ENCODE measurements around the gene ADAM12. TPM values are rescaled to one million over a fixed set of nuclear protein-coding genes. Genes with fewer than 3 reads are reported as not detected.
A peak's percentile ranks its signal among the peaks of the same experiment; 100 is the strongest.

The ADAM12 gene
- polyA plus RNA-seq, 3 donors = 0.05 TPM; not detected in 2

- Mint-ChIP-seq H3K4me1 (peaks cover 1% of the 10 kb centered on the region), H3K36me3 (no peaks in the 10 kb centered on the region), H3K27me3 (ENCODE audit: low read depth in 3 of 3) (peaks cover 5 to 11% (median 6%) of the 10 kb centered on the region in 3 donors), H3K27ac (no peak overlapping the region), H3K9me3 (peaks cover 0 to 5% (median 0%) of the 10 kb centered on the region in 7 donors), H3K4me3 (no peak overlapping the region)
- intact Hi-C loops (cut with micrococcal nuclease) = no loop called here
- H2AFZ ChIP-seq (ENCODE audit: insufficient read depth, low read depth, low read length, poor library complexity, severe bottlenecking) = no peak overlapping the region
- no peak overlapping the region for H3K4me2 ChIP-seq (replicated peaks; ENCODE audit: extremely low read depth, low read length, poor library complexity, severe bottlenecking)
- no peak overlapping the region for H3K27ac ChIP-seq (ENCODE audit: low read depth in 1 of 2, low read length in 2 of 2)
- H3K36me3 ChIP-seq (replicated peaks in 1 of 2; ENCODE audit: control insufficient read depth in 1 of 2, insufficient read depth in 2 of 2, low read length in 2 of 2) = no peaks in the 10 kb centered on the region
- H3K9me3 ChIP-seq (replicated peaks in 1 of 2; ENCODE audit: control insufficient read depth in 1 of 2, insufficient read depth in 1 of 2, low read length in 2 of 2) = no peaks in the 10 kb centered on the region
- DNase-seq = no peak
- no CpG with 5 or more reads among the region's 1 CpG for WGBS (ENCODE audit: insufficient coverage)
- peaks cover 0 to 3% of the 10 kb centered on the region in 2 donors for H3K27me3 ChIP-seq (ENCODE audit: control insufficient read depth in 2 of 2, insufficient read depth in 2 of 2, low read length in 2 of 2)
- no peaks in the 10 kb centered on the region for H3K79me2 ChIP-seq (ENCODE audit: insufficient read depth, low read length)
- H3K4me3 ChIP-seq (replicated peaks in 1 of 3; ENCODE audit: low read depth in 2 of 3, low read length in 3 of 3) = no peak overlapping the region
- TF ChIP-seq CTCF (IDR thresholded peaks at IDR 0.05) = no peak
- no peaks in the 10 kb centered on the region for H3K4me1 ChIP-seq (ENCODE audit: control insufficient read depth in 1 of 2, insufficient read depth in 2 of 2, low read length in 2 of 2)
- no peaks in the 10 kb centered on the region for H4K20me1 ChIP-seq (ENCODE audit: insufficient read depth, low read length)
- no peak overlapping the region for H3K9ac ChIP-seq (ENCODE audit: insufficient read depth, low read length, poor library complexity, severe bottlenecking)
Observed at GRCh38 chr10:126073606-126074005, 314.7 kb downstream of the ADAM12 start.

- DNase-seq = no peak
- H3K36me3 Mint-ChIP-seq = no peaks in the 10 kb centered on the region
- peaks cover 1% of the 10 kb centered on the region for H3K4me1 Mint-ChIP-seq
- no peak for TF ChIP-seq CTCF (IDR thresholded peaks at IDR 0.05)
- H3K27ac ChIP-seq (ENCODE audit: low read depth in 1 of 2, low read length in 2 of 2) = no peak overlapping the region
- intact Hi-C loops (cut with micrococcal nuclease) = no loop called here
- H4K20me1 ChIP-seq (ENCODE audit: insufficient read depth, low read length) = no peaks in the 10 kb centered on the region
- H3K9ac ChIP-seq (ENCODE audit: insufficient read depth, low read length, poor library complexity, severe bottlenecking) = no peak overlapping the region
- peak overlapping the region in 1 of 7 donors; percentile 20 for H3K27ac Mint-ChIP-seq
- peaks cover 3% of the 10 kb centered on the region in 2 donors for H3K27me3 ChIP-seq (ENCODE audit: control insufficient read depth in 2 of 2, insufficient read depth in 2 of 2, low read length in 2 of 2)
- no peaks in the 10 kb centered on the region for H3K4me1 ChIP-seq (ENCODE audit: control insufficient read depth in 1 of 2, insufficient read depth in 2 of 2, low read length in 2 of 2)
- H3K9me3 Mint-ChIP-seq = peaks cover 0 to 2% (median 0%) of the 10 kb centered on the region in 7 donors
- H3K27me3 Mint-ChIP-seq (ENCODE audit: low read depth in 3 of 3) = peaks cover 4 to 11% (median 7%) of the 10 kb centered on the region in 3 donors
- no peak overlapping the region for H2AFZ ChIP-seq (ENCODE audit: insufficient read depth, low read depth, low read length, poor library complexity, severe bottlenecking)
- H3K9me3 ChIP-seq (replicated peaks in 1 of 2; ENCODE audit: control insufficient read depth in 1 of 2, insufficient read depth in 1 of 2, low read length in 2 of 2) = no peaks in the 10 kb centered on the region
- WGBS (ENCODE audit: insufficient coverage) = 100% methylated on average over 1 of the region's 4 CpGs
- H3K4me3 Mint-ChIP-seq = no peak overlapping the region
- no peaks in the 10 kb centered on the region for H3K79me2 ChIP-seq (ENCODE audit: insufficient read depth, low read length)
- no peak overlapping the region for H3K4me2 ChIP-seq (replicated peaks; ENCODE audit: extremely low read depth, low read length, poor library complexity, severe bottlenecking)
- H3K36me3 ChIP-seq (replicated peaks in 1 of 2; ENCODE audit: control insufficient read depth in 1 of 2, insufficient read depth in 2 of 2, low read length in 2 of 2) = no peaks in the 10 kb centered on the region
- no peak overlapping the region for H3K4me3 ChIP-seq (replicated peaks in 1 of 3; ENCODE audit: low read depth in 2 of 3, low read length in 3 of 3)
Observed at GRCh38 chr10:126072622-126073021, 315.7 kb downstream of the ADAM12 start.
